Measurements from ENCODE around the gene NPY5R. TPM values are rescaled to one million over a fixed set of nuclear protein-coding genes. Genes with fewer than 3 reads are reported as not detected.

NPY5R gene
- polyA plus RNA-seq, 1 donor (not counting 4 experiments of a cell fraction or from before 2014, with no cell fraction given): not detected

DNA sequence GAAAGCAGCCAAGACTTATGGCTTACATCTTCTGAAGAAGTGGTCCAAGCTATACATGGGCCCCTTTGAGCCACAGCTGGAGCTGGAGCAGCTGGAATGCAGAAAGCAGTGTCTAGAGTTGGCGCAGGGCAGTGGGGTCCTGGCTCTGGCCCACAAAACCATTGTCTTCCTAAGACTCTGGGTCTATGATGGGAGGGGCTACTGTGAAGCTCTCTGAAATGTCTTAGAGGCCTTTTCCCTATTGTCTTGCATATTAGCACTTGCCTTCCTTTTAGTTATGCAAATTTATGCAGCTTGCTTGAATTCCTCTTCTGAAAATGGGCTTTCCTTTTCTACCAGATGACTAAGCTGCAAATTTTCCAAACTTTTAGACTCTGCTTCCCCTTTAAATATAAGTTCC lies 26.6 kb upstream of the NPY5R start:
- no peak overlapping the region for H2AFZ ChIP-seq (ENCODE audit: control insufficient read depth, low read length)
- FAIRE-seq: no peak
- H3K27ac ChIP-seq (ENCODE audit: control insufficient read depth, insufficient read depth, low read length): no peak overlapping the region
- TF ChIP-seq EZH2 (IDR thresholded peaks at IDR 0.05; ENCODE audit: low read length): no peak
- TF ChIP-seq, protein P1, sequence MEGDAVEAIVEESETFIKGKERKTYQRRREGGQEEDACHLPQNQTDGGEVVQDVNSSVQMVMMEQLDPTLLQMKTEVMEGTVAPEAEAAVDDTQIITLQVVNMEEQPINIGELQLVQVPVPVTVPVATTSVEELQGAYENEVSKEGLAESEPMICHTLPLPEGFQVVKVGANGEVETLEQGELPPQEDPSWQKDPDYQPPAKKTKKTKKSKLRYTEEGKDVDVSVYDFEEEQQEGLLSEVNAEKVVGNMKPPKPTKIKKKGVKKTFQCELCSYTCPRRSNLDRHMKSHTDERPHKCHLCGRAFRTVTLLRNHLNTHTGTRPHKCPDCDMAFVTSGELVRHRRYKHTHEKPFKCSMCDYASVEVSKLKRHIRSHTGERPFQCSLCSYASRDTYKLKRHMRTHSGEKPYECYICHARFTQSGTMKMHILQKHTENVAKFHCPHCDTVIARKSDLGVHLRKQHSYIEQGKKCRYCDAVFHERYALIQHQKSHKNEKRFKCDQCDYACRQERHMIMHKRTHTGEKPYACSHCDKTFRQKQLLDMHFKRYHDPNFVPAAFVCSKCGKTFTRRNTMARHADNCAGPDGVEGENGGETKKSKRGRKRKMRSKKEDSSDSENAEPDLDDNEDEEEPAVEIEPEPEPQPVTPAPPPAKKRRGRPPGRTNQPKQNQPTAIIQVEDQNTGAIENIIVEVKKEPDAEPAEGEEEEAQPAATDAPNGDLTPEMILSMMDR (optimal IDR thresholded peaks at IDR 0.05 in 1 of 3, IDR thresholded peaks at IDR 0.05 in 1 of 3, conservative IDR thresholded peaks at IDR 0.05 in 1 of 3; ENCODE audit: extremely low read depth in 1 of 3, insufficient read depth in 2 of 3, low read length in 3 of 3): no peak
- no peaks in the 10 kb centered on the region for H4K20me1 ChIP-seq (ENCODE audit: control insufficient read depth, extremely low read depth, insufficient read depth, low read length)
- H3K4me3 ChIP-seq (ENCODE audit: control insufficient read depth in 2 of 3, extremely low read depth in 1 of 3, insufficient read depth in 2 of 3, low read depth in 1 of 3, low read length in 3 of 3): no peak overlapping the region
- H3K9me3 ChIP-seq (ENCODE audit: control insufficient read depth, low read depth, low read length): no peaks in the 10 kb centered on the region
- no peaks in the 10 kb centered on the region for H3K4me1 ChIP-seq (ENCODE audit: control insufficient read depth, extremely low read depth, insufficient read depth, low read length)
- DNase-seq (ENCODE audit: low read depth, low spot score): no peak
- no peaks in the 10 kb centered on the region for H3K36me3 ChIP-seq (ENCODE audit: control insufficient read depth in 2 of 2, extremely low read depth in 1 of 2, insufficient read depth in 2 of 2, low read length in 2 of 2)
- H3K9ac ChIP-seq (ENCODE audit: control insufficient read depth, extremely low read depth, insufficient read depth, low read length): no peak overlapping the region
- H3K9me1 ChIP-seq (ENCODE audit: control insufficient read depth, extremely low read depth, insufficient read depth, low read length): no peaks in the 10 kb centered on the region
- H3K4me2 ChIP-seq (ENCODE audit: control insufficient read depth, extremely low read depth, insufficient read depth, low read depth, low read length): no peak overlapping the region
- no peaks in the 10 kb centered on the region for H3K27me3 ChIP-seq (ENCODE audit: control insufficient read depth, extremely low read depth, insufficient read depth, low read length)
- no peaks in the 10 kb centered on the region for H3K79me2 ChIP-seq (ENCODE audit: control insufficient read depth, insufficient read depth, low read length)
- dilution Hi-C loops (cut with MboI; ENCODE audit: extremely low pct_ligation_motif_present, low sequenced_read_pairs): no loop called here

DNA sequence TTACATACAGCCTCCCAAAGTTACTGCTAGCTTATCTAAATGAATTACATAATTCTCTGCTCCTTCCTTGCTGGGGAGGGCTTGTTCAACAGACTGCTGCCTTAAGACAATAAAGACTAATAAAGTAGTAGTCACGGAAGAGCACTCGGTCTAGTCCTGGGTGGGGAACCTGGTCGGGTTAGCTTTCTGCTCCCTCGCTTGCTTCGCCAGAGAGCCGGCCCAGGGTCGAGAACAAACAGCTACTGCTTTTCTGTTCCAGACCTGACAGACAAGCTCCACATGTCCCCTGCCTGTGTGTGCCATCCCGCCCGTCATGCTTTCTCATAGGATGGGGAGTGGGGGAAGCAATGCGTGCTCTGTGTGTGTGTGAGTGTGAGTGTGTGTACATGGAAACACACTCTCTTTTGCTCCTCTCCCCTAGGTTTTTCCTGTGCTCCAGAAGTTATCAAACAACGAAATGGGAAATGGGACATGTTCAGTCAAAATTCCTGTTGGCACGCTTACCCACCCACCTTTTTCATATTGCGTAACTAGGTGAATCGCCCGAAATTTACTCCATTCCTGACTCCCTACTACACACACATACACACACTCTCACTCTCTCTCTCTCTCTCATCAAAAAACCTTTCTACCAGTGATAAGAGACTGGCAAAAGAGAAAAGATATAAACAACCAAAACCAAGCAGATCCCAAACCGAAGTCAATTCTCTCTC lies 12.6 kb upstream of the NPY5R start:
- Histone ChIP-seq H3K4me3 (ENCODE audit: control insufficient read depth in 2 of 3, extremely low read depth in 1 of 3, insufficient read depth in 2 of 3, low read depth in 1 of 3, low read length in 3 of 3) (peak overlapping the region in 1 of 3 experiments; percentile 80), H3K9me3 (ENCODE audit: control insufficient read depth, low read depth, low read length) (no peaks in the 10 kb centered on the region), H3K9me1 (ENCODE audit: control insufficient read depth, extremely low read depth, insufficient read depth, low read length) (no peaks in the 10 kb centered on the region), H2AFZ (ENCODE audit: control insufficient read depth, low read length) (peak overlapping the region; percentile 37), H3K4me2 (ENCODE audit: control insufficient read depth, extremely low read depth, insufficient read depth, low read depth, low read length) (peak overlapping the region; percentile 99), H3K4me1 (ENCODE audit: control insufficient read depth, extremely low read depth, insufficient read depth, low read length) (peaks cover 18% of the 10 kb centered on the region), H4K20me1 (ENCODE audit: control insufficient read depth, extremely low read depth, insufficient read depth, low read length) (no peaks in the 10 kb centered on the region), H3K27me3 (ENCODE audit: control insufficient read depth, extremely low read depth, insufficient read depth, low read length) (peaks cover 20% of the 10 kb centered on the region), H3K27ac (ENCODE audit: control insufficient read depth, insufficient read depth, low read length) (no peak overlapping the region), H3K36me3 (ENCODE audit: control insufficient read depth in 2 of 2, extremely low read depth in 1 of 2, insufficient read depth in 2 of 2, low read length in 2 of 2) (no peaks in the 10 kb centered on the region), H3K79me2 (ENCODE audit: control insufficient read depth, insufficient read depth, low read length) (no peaks in the 10 kb centered on the region), H3K9ac (ENCODE audit: control insufficient read depth, extremely low read depth, insufficient read depth, low read length) (no peak overlapping the region)
- no peak for DNase-seq (ENCODE audit: low read depth, low spot score)
- no peak for FAIRE-seq
- dilution Hi-C loops (cut with MboI; ENCODE audit: extremely low pct_ligation_motif_present, low sequenced_read_pairs): no loop called here
- TF ChIP-seq, protein P1 (optimal IDR thresholded peaks at IDR 0.05 in 1 of 3, IDR thresholded peaks at IDR 0.05 in 1 of 3, conservative IDR thresholded peaks at IDR 0.05 in 1 of 3; ENCODE audit: extremely low read depth in 1 of 3, insufficient read depth in 2 of 3, low read length in 3 of 3): no peak
- TF ChIP-seq EZH2 (IDR thresholded peaks at IDR 0.05; ENCODE audit: low read length): peak; percentile 36
